NCI-H2227 (cell line): Measurements from ENCODE around the gene UBE2N.
"Not testable (repeated sequence)": the region's sequence is repeated elsewhere in the genome, so short reads cannot be mapped to it uniquely, and the experiment has no call there.

ENCODE experiments used
- DNase-seq: peaks from one replicate; lab custom pipeline; 2025; ENCODE audit not compliant: unreplicated experiment; lab: John Stamatoyannopoulos, UW

UBE2N gene

DNA sequence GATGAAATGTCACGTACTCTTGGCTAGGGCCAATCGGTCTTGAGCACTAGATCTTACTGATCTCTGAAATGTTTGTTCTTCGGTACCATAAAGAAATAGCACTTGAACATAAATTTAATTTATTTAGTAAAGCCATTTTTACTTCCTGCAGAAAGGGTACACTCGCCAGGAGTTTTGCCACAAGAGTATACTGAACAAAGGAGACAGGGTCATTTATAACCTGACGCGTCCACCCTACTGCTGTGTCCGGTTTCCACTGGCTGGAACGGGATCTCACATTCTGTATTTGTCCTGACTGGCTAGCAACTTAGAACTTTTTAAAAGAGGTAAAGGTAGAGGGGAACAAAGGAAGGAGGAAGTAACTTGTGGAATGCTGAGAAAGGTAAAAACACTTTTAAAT is 29.4 kb downstream of the UBE2N start:
- not testable (repeated sequence) for DNase-seq

- not testable (repeated sequence) for DNase-seq
Observed at GRCh38 chr12:93411060-93411459, 30.7 kb downstream of the UBE2N start.

- not testable (repeated sequence) for DNase-seq
Observed at GRCh38 chr12:93409343-93410187, 32.2 kb downstream of the UBE2N start.

DNA sequence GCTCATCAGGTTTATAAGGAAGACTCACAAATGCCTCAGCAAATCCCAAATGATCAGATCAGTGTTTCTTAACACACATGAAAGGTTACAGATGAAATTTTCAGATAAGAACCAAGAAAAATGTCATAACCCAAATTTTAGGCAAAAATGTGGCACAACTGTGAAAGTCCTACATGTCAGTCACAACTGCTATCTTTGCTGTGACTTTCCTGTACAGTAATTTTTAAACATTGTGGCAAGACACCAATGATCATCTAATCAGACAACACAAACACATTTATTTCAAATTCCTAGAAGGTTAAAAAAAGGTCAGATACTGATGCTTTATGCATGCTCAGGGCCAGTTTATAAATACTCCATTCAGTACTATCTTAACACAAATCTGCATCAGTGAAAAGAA is 32.9 kb downstream of the UBE2N start:
- no peak for DNase-seq

- no peak for DNase-seq
Observed at GRCh38 chr12:93407963-93408283, 33.8 kb downstream of the UBE2N start.

GRCh38 chr12:93407054-93407962 is 34.4 kb downstream of the UBE2N start:
- no peak for DNase-seq

- DNase-seq = no peak
Observed at GRCh38 chr12:93404961-93405849, 36.5 kb downstream of the UBE2N start.

GRCh38 chr12:93403988-93404803 is 37.6 kb downstream of the UBE2N start:
- no peak for DNase-seq

DNA sequence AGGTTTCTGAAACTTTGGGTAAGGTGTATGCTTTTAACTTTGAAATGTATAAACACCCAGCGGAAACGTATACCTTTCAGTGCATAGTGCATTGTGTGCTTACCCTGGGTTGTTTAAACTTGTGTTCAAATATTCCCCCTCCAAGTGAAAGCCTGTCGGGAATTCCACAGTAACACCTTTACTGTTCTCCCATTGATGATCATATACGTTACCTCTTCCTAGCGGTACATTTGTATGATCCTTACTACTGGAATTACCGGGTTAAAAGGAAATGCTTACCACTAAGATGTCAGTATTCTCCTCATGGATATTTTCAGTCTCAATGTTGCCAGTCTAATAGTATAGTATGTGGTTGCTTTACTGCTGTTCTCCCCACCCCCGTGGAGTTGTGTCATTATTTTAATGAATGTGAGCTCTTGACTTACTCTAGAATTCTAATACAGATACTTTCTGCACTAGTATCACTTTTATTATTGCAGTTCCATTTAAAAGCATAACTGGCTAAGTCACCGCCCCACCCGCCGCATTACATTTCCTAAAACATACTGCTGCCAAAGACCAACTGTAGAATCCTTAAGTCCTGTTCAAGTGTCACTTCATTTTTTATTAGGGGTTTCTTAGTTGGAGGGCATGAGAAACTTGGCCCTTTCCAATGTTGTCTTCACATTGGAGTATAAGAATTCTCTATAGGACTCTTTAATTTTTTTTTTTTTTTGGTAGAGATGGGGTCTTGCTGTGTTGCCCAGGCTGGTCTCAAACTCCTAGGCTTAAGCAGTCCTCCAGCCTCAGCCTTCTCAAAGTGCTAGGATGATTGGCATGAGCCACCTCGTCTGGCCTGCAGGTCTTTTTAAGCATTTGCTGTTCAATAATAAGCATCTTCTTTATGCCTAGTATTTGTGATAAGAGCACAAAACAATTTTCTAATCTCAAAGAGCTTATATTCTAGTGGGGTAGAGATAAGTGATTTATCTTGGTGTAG is 39.1 kb downstream of the UBE2N start:
- no peak for DNase-seq

- DNase-seq = not testable (repeated sequence)
Observed at GRCh38 chr12:93399183-93399863, 42.4 kb downstream of the UBE2N start.

DNA sequence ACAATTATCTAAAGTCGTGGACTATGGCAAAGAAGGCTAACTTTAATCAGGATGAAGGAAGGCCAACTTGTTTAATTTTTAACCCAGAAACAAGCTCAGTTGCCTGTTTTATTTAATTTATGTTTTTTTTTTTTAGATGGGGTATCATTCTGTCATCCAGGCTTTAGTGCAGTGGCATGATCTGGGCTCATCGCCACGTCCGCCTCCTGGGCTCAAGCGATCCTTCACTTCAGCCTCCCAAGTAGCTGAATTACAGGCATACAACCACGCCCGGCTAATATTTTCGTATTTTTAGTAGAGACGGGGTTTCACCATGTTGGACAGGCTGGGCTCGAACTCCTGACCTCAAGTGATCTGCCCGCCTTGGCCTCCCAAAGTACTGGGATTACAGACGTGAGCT is 44.3 kb downstream of the UBE2N start:
- no peak for DNase-seq

DNA sequence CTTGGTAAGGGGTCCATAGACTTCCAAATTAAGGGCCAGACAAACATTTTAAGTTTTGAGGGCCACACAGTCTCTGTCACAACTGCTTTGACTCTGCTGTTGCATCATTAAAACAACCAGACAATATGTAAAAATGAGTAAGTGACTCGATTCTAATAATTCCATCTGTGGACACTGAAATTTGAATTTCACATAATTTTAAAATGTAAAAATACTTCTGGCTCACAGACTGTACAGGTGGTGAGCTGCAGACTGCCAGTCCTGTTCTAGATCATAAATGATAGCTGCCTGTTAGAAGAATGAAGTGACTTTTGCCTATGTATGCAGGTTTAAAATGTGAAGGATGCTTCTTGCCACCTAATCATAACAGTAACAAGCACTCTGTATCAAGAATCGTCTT is 48.3 kb downstream of the UBE2N start:
- DNase-seq = no peak

DNA sequence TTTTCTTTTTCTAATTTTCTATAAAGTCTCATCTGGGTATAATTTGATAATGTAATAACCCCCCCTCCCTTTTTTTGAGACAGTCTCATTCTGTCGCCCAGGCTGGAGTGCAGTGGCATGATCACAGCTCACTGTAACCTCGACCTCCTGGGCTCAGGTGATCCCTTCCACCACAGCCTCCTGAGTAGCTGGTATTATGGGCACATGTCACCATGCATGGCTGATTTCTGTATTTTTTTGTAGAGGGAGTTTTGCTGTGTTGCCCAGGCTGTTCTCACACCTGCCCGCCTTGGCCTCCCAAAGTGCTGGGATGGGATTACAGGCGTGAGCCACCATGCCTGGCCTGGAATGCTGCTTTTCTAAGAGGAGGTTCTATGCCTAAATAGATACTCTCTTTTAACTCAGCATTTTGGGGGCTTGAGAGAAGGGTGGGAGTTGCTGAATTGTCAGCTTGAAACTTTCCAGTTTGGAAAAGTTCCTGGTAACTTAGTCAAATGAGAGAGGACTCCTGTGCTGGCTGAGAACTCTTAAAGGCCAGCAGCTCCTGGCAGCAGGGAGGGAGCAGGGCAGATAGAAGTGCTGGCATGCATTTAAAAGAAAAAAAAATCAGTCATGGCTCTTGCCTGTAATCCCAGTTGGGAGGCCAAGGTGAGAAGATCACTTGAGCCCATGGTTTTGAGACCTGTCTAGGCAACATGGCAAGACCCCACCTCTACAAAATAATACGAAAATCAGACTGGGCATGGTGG is 51.0 kb downstream of the UBE2N start:
- DNase-seq = no peak

DNA sequence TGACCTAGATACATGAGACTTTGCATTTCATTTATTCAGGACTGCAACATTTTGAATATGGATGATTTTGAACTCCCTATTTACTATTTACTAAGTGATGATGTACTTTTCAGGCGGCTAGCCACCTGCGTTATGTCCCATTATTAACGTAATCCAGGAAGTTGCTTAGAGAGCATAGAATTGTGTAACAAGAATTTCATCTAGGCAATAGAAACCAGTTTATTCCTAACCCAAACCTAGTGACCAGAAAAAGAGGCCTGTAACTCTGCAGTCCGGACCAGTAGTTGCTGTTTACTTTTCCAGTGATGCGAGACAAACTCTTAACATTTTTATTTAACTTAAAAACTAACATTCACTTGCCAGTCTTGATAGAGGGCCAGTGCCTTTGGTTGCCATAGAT is 51.7 kb downstream of the UBE2N start:
- no peak for DNase-seq

GRCh38 chr12:93387780-93388179 is 54.0 kb downstream of the UBE2N start:
- no peak for DNase-seq

- DNase-seq = not testable (repeated sequence)
Observed at GRCh38 chr12:93381976-93382437, 59.7 kb downstream of the UBE2N start.

- DNase-seq = no peak
Observed at GRCh38 chr12:93381161-93381975, 60.4 kb downstream of the UBE2N start.
